Measurements from ENCODE around the gene B3GALT6.

GRCh38 chr1:1215881-1216605 is 16.0 kb upstream of the B3GALT6 start:
- TF ChIP-seq POLR2AphosphoS5 (IDR thresholded peaks at IDR 0.05) (no peak), CTCF (IDR thresholded peaks at IDR 0.05) (no peak), EP300 (IDR thresholded peaks at IDR 0.05; ENCODE audit: low read depth) (no peak)

Data from transverse colon (tissue), 4 donors.